NCI-H226 (cell line): ENCODE results near the gene VPS26A.

Experiments used
- DNase-seq: peaks from one replicate; pipeline ENCODE4 v3.0.0-alpha.2; 2015

VPS26A gene

DNA sequence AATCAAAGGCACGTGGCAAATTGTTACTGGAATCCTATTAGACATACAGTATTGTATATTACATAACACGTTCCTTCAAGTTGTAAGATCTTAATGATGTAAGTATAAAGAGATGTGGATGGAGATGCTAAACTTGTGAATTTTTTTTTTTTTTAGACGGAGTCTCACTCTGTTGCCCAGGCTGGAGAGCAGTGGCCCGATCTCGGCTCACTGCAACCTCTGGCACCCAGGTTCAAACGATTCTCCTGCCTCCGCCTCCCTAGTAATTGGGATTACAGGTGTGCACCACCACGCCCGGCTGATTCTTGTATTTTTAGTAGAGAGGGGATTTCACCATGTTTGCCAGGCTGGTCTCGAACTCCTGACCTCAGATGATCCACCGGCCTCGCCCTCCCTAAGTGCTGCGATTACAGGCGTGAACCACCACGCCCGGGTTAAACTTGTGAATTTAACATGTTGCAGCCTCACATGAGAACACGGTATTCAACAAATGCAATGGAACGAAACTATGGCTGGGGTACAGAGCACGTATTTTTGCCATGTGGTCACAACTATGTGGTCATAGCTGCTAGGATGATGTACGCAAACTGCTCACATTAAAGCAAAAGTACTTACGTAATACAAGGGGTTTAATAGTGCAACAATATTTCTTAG, 55.2 kb downstream of the VPS26A start:
- no peak for DNase-seq

DNA sequence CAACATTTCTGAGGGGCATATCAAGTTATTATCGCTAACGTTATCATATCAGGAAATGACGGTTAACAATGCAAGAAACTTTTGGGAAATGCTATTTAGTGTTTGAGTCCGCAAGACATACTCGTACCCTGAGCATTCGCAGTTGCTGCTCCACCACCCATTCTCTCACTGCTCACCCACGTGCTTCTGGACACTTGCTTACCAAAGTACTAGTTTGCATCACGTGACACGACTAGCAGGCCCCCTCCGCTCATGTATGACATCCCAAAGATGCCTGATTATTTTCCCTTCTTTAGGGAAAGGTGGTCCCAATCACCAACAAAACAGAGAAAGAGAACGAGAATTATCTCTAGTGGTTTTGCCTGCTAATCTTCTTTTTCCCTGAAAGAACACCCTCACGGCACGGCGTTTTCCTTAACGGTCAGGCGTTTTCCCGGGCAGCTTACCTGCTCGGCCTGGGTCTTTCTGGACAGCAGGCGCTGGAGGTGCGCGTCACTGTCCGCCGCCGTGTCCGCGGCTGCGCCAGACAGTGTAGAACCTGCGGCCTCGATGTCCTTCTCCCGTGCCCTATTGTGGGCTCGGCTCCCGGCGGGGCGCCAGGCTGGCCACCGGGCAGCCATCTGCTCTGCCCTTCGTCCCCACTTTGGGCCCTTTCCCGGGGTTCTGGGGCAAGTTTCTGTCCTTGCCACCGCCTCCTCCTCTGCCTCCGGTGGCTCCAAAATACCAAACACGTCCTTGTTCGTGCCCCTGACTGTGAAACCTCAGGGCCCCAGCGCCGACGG, 56.0 kb downstream of the VPS26A start, which contains the start of gene SUPV3L1:
TSS of gene SUPV3L1 (plus strand) at position 492 of the 782 bp plus-strand sequence. CDS start at position 550, 58 bp downstream.
- peak; percentile 94 for DNase-seq

DNA sequence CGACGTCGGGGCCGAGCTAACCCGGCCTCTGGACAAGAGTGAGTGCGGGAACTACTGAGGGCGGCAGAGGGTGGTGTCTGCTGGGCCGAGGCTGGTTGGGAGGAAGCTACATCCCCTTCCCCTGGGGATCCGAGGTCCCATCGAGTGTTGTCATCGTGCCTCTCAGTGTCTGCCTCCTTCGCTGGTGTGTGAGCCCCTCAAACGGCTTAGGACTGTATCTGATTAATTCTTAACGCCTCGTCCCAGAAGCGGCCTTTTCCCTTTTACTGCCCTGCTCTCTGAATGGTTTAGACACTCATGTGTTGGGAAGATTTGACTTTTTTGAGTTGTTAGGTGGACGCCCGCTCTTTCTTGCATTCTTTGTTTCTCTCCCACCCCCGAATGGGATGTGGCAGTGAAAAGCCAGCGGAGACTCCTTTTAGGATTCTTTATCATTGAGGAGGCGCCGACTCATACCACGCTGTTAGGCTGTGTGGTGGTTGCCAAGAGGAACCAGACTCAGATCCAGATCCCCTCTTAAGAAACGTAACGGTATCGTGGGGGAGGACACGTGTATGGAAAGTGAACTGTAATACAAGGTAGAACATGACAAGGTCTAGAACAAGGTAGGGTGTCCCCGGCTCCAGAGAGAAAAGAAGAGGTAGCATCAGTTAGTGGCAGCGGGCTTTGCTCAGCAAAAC, 56.7 kb downstream of the VPS26A start:
- no peak for DNase-seq

DNA sequence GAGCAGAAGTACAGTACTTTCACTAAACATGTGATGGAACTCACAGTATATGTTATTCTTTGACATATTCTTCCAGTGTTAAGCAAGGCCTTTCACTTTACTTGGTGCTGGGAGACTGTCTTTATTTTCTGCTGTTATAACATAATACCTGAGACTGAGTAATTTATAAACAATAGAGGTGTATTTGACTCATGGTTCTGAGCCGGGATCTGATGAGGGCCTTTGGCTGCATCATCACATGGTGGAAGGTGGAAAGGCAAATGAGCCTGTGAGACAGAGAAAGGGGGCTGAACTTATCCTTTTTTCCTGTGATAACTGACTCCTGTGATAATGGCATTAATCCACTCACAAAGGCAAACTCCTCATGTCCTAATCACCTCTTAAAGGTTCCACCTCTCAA, 57.5 kb downstream of the VPS26A start:
- no peak for DNase-seq

DNA sequence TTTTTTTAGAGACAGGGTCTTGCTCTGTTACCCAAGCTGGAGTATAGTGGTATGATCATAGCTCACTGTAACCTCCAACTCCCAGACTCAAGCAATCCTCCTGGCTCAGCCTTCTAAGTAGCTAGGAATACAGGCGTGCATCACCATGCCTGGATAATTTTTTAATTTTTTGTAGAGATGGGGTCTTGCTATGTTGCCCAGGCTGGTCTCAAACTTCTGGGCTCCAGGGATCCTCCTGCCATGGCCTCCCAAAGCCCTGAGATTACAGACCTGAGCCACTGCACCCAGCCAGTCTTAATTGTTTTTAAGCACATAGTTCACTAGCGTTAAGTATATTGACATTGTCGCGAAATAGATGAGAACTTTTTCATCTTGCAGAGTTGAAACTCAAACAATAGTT, 58.0 kb downstream of the VPS26A start:
- no peak for DNase-seq

DNA sequence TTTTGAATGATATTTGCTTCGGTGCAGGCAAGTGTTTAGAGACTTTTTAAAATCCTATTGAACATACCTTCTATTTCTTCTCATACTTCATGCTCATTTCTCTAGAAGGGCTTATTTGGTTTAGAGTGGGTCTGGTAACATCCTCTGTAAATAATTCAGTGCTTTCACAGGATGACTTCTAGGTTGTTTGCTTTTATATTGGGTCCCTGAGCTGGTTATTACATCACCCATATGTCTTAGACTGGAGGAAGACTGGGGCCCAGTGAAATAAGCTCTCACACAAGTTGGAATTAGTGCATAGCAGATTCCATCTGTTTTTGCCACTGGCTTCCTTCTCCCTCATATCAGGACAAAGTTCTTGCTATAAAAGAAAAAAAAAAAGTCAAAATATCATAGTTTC, 62.5 kb downstream of the VPS26A start:
- DNase-seq: no peak

DNA sequence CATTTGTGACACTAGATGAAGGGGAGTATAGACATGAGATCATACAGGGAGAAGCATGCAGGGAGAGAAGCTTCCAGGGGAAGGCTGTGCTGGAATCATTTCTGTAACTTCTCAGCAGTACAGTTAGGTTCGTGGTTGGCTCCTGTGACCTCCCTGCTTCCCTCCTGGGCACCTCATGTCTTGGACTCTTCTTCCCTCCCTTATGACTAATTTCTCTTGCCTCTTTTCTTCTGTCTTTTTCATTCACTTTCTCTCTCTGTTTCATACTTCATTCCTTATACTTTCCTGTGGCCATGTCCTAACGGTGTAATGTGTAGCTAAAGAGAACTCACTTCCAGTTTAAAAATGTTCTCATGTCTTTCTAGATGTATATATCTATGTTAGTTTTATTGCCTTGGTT, 77.1 kb downstream of the VPS26A start:
- DNase-seq: peak; percentile 76

DNA sequence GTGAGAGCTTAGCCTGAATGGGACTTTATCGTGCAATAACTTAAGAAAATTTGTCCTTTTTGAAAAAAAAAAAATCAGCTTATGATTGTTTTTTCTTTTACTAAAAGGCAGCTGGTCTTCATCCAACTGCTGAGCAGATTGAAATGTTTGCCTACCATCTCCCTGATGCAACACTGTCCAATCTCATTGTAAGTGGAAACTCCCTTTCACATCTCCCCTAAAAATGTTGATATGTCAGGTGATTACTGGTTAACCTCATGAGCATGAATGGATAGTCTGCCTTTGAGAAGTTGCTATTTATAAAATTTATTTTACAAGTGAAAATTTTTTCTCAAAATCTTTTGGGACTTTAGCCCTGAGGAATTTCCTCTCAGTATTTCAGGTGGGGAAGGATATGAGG, 78.4 kb downstream of the VPS26A start:
- peak; percentile 48 for DNase-seq

DNA sequence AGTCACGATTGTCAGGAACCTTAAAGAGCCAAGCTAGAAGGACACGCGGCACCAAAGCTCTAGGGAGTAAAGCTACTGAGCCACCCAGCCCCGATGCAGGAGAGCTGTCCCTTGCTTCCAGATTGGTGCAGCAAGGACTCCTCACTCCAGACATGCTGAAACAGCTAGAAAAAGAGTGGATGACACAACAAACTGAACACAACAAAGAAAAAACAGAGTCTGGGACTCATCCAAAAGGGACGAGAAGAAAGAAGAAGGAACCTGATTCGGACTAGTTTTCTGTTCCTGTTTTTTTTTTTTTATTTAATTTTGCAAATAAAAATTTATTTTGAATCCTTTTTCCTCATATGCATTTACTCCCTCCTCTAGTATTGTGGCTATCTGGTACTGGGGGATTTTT, 84.8 kb downstream of the VPS26A start:
- DNase-seq: no peak

DNA sequence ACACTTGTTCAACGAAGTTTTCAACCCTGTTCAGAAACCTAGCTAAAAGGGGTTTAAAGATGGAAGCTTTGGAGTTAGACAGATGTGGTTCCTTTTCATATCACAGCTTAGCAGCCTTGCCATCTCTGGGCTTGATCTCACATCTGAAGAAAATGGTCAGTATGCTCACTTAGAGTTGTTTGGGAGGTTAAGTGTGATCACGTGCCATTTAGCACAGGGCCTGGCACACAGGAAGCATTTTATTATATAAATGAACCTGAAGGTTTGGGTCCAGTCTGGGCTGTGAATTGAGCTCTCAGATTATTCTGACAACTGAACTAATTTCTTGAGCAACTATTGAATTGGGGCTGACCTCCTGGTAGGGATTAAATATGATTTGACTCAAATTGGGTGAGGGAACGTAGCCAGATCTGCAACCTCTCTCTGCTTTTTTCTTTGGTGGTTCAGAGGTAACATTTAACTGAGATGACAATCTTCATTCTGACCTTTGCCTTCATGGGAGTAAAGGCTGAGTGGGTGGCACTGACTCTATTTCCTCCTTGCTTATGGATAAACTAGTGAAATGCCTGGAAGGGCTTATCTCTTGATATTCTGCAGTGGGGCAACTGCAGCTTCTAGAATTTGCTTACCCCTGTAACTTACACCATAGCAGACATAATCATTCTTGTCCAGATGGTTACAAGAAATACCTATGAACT, 86.0 kb downstream of the VPS26A start:
- DNase-seq: no peak

DNA sequence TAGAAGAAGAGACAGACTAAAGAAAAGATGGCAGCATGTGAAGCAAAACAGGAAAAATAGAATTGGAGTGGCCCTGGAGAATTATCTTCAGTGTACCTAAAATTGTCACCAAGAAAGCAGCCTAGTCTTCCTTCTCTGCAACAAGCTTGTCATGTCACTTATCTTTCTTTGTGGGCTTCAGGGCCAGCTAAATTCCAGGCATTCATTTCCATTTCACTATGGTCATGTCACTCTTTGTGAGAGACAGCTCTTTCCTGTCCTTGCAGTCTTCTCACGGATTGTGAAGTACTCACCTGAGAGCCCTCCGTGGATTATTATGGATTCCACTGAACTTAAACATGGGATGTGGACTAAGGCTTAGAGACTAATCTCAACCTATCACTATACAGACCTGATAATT, 87.1 kb downstream of the VPS26A start:
- DNase-seq: no peak

DNA sequence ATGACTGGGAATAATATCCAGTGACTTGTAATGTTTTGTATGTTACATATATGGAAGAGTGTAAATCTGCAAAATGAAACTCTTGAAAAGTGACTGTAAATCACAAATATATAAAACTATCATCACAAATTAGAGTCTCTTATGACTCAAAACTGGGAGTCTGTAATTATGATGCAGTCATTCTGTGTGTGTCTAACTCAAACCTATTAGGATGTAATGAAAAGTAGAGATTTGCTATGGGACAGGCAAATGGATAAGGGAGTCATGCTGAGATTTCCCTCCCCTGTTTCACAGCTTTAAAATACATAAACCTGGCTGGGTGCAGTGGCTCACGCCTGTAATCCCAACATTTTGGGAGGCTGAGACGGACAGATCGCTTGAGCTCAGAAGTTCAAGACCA, 87.5 kb downstream of the VPS26A start:
- DNase-seq: no peak

DNA sequence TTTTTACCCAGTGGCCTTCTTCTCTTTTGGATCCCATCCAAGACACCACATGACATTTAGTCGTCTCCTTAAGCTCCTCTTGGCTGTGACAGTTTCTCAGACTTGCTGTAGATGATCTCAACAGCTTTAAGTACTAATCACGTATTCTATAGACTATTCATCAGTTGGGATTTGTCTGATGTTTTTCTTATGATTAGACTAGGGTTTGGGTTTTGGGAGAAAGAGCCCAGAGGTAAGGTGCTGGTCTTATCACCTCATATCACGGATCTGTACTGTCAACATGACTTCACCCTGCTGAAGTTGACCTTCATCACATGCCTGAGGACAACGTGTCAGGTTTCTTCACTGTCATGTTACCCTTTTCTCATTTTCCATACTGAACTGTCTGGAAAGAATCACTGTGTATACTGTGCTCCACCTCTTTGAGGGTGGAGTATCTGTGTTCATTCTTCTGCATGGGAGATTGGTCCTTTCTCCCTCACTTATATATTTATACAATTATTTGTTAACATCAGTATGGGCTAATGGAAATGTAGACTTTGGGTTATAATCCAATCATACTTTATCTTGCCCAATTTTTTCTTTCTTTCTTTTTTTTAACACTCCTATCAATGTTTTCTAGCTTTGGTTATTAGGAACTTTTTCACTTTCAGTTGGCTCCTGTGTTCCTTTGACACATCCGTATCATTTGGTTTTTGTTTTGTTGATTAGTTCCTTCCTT, 89.8 kb downstream of the VPS26A start:
- DNase-seq: no peak

DNA sequence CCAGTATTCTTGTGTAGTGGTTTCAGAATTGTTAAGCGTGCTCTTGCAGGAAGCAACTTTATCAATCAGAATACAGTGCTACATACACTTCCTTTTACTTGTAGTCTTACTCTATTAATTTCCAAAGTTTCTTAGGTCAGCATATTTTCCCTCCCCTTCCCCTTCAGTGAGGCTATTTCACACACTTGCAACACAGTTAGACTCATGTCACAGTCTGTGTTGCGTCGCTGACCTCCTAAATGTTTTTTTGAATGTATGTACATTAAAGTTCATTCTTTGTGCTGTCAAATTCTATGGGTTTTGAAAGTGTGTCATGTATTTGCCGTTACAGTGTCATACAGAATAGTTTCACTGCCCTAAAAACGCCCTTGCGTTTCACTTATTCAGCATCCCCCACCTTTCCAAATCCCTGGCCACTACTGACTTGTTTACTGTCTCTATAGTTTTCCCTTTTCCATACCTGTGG, 90.7 kb downstream of the VPS26A start:
- DNase-seq: no peak

DNA sequence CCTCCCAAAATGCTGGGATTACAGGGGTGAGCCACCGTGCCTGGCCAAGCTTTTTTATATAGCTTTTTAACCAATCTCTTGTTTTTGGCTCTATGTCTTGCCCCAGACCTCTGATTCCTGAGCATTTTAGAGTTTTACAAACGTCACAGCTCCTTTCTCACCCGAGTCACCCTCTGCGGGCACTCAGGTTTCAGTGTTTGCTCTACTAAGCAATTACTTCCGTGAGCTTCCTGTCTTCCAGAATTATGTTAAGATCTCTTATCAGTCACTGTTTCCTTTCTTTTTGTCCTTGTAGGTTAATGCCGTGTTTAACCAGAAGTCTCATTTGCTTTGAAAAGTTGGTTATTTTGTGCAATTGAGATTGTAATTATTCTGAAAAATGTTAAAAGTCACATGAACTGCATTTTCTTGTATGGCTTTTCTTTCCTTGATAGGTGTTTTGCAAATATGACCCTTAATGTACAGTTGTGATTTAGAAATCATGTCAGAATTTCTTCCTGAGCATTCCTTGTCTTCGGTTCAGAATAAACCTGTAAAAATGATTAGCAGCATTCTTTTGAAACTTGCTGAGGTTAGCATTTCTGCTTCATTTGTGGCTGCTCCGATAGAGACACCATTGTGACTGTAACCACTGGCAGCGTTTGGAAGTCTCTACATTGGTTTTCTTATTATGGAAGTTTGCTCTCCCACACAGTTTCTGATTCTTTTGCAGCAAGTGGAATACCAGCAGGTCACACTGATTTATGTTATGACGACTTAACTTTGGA, 91.6 kb downstream of the VPS26A start:
- DNase-seq: no peak

DNA sequence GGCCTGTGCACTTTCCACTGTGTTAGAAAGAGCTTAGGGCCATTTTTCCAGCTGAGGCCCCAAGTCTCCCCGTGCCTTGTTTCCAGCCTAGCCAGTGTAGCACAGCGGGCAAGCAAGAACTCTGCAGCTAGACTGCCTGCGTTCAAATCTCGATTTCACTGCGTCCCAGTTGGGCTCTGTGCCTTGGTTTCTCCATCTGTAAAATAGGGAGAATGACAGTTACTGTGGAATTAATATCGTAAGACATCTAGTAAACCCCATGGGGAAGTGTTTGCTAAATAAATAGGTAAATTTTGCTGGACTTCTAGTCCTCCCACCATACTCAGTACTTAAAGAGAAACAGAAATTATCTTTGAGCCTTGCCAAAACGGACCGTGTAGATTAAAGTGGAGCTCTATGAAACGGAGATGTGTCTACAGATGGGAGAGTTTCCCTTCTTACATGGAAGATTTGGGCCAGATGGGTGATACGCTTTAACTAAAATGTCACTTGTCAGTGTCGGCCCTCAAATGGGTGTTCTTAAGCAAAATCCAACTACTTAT, 92.7 kb downstream of the VPS26A start:
- no peak for DNase-seq

DNA sequence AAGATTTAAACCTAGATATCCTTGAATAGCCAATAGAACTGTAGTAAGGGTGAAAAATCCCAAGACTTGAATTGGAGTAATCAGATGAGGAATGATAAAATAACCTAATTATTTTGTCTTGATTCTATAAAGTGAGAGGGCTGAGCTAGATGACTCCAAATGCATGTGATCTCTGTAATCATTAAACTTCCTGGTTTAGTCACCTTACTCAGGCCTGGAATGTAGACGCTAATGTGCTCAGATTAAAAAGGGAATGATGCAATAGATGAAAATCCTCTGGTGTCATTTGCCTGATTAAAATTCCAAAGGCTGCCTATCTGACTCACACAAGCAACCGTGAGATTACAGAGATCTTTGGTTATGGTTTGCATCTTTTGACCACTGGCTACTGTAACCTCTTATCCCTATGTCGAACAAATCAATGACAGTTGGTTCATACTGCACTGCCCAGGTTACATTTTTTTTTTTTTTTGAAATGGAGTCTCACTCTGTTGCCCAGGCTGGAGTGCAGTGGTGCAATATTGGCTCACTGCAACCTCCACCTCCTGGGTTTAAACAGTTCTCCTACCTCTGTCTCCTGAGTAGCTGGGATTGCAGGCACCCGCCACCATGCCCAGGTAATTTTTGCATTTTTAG, 93.3 kb downstream of the VPS26A start:
- DNase-seq: peak; percentile 95

DNA sequence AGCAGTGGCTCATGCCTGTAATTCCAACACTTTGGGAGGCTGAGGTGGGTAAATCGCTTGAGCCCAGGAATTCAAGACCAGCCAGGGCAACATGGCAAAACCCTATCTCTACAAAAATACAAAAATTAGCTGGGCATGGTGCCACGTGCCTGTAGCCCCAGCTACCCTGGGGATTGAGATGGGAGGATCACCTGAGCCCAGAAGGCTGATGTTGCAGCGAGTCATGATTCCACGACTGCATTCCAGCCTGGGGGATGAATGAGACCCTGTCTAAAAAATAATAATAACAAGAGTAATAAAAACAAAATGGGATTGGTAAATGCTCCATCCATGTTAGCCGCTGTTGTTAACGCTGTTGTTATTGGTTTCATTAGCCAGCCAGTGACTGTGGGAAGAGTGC, 94.9 kb downstream of the VPS26A start:
- peak; percentile 60 for DNase-seq

DNA sequence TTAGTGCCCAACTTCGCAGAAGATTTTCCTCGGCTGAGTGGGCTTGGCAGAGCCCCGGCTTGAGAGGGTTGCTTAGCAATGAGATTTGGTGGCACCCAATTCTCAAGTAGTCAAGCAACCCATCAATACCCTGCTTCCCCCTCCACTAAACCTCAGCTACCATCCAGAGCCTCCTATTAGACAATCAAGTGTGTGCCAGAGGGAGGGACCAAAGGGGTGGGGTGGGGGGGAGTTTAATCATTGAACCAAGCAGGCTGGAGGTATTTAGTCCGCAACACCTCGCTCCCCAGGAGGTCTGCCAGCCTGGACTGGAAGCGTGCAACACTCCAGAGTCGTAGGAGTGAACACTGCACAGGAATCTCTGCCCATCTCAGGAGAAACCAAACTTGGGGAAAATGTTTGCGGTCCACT, 96.1 kb downstream of the VPS26A start, which contains the start of gene HKDC1:
TSS of gene HKDC1 (plus strand) at position 292 of the 411 bp plus-strand sequence. CDS start at position 396, 104 bp downstream.
- DNase-seq: peak; percentile 89

DNA sequence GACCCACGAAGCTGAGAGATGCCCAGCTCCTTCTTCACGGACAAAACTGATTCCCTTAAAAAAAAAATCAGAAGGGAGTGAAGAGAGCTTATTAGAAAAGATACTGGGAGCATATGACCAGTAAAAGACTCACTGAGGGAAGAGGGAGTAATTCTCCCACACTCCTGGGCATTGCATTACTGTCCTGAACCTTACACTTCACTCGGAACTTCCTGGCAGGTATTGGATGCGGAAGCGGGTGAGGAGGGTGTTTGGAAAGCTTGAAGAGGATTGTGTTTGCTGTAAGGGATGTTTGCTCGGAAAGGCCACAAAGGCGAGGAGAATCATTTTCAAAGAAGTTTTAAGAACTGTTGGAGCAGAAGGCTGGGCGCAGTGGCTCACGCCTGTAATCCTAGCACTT, 96.5 kb downstream of the VPS26A start:
- peak; percentile 48 for DNase-seq
